Measurements from ENCODE around the gene SUPV3L1.
A peak's percentile ranks its signal among the peaks of the same experiment; 100 is the strongest.

SUPV3L1 gene

DNA sequence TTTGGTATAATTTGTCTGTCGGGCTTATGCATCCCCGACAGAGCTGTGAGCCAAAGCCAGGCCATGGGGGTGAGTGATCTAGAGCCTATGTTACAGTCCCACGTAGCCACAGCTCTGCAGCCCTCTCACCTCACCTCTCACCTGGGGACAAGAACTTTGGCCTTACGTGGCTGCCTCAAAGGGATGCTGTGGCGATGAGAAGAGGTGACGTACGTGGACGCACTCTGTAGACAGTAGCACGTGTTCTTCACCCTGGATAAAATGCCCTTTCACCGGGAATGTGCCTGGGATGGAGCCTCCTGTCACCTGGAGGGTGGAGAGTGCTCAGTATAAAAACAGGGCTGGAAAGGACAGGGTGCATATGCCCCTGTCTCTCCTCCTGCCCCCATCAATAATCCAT lies 45.6 kb downstream of the SUPV3L1 start:
- DNase-seq (ENCODE audit: low spot score): no peak
- in situ Hi-C loops (cut with MboI; ENCODE audit: low sequenced_read_pairs, unreplicated experiment): loop anchor here (10.0 kb wide), 1 partner anchor 231 kb away; no protein-coding TSS in a partner anchor
- no peak for TF ChIP-seq CTCF (IDR thresholded peaks at IDR 0.05; ENCODE audit: borderline replicate concordance, control extremely low read depth, extremely low read depth, insufficient read depth, missing control alignments)

DNA sequence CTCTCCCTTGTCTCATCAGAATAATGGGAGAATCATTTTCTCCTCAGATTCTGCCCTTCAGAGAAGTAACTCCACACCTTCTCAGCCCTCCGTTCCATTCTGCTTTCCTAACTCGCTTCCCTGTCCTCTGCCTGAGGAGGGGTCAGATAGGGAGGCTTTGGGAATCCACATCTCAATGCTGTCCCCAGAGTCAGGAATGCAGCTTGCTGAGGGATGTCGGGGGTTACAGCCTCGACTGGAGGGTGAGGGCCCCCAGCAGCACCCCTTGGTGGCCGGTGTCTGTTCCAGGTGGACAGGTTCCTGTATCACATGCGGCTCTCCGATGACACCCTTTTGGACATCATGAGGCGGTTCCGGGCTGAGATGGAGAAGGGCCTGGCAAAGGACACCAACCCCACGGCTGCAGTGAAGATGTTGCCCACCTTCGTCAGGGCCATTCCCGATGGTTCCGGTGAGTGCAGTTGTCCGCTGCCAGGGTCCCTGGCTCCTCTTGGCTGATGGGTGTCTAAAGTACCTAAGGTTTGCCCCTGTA lies 47.0 kb downstream of the SUPV3L1 start:
- no peak for TF ChIP-seq CTCF (IDR thresholded peaks at IDR 0.05; ENCODE audit: borderline replicate concordance, control extremely low read depth, extremely low read depth, insufficient read depth, missing control alignments)
- DNase-seq (ENCODE audit: low spot score): no peak
- in situ Hi-C loops (cut with MboI; ENCODE audit: low sequenced_read_pairs, unreplicated experiment): loop anchor here (10.0 kb wide), 1 partner anchor 232 kb away; no protein-coding TSS in a partner anchor

DNA sequence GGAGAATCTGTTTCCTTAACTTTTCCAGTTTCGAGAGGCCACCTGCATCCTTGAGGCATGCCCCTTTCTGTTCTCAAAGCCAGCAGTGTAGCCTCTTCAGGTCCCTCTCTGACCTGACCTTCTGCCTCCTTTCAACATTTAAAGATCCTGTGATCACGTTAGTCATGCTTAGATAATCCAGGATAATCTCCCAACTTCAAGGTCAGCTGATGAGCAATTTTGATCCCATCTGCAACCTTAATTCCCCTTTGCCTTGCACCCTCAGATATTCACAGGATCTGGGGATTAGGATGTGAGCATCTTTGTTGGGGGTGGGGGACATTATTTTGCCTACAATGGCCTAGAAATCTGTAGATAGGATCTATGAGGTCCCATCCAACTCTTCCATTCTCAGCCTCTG lies 48.1 kb downstream of the SUPV3L1 start:
- no peak for DNase-seq (ENCODE audit: low spot score)
- TF ChIP-seq CTCF (IDR thresholded peaks at IDR 0.05; ENCODE audit: borderline replicate concordance, control extremely low read depth, extremely low read depth, insufficient read depth, missing control alignments): no peak
- in situ Hi-C loops (cut with MboI; ENCODE audit: low sequenced_read_pairs, unreplicated experiment): loop anchor here (10.0 kb wide), 1 partner anchor 233 kb away; no protein-coding TSS in a partner anchor

DNA sequence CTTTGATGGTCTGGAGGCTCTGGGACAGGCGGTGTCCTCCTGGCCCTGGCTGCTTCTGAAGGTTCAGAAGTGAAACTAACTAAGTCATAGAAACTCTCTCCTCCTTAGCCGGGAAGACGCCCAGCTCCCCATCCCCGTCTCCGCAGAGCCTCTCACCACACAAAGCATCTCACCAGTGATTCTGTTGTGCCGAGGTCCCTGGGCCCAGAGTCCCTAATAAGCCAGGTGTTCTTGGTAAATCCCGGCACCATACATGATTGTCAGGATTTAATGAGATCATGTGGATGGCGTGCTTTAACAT lies 49.5 kb downstream of the SUPV3L1 start:
- DNase-seq (ENCODE audit: low spot score): no peak
- in situ Hi-C loops (cut with MboI; ENCODE audit: low sequenced_read_pairs, unreplicated experiment): loop anchor here (10.0 kb wide), 1 partner anchor 235 kb away; no protein-coding TSS in a partner anchor
- TF ChIP-seq CTCF (IDR thresholded peaks at IDR 0.05; ENCODE audit: borderline replicate concordance, control extremely low read depth, extremely low read depth, insufficient read depth, missing control alignments): no peak

- TF ChIP-seq CTCF (IDR thresholded peaks at IDR 0.05; ENCODE audit: borderline replicate concordance, control extremely low read depth, extremely low read depth, insufficient read depth, missing control alignments): no peak
- in situ Hi-C loops (cut with MboI; ENCODE audit: low sequenced_read_pairs, unreplicated experiment): no loop called here
- peak; percentile 12 for DNase-seq (ENCODE audit: low spot score)
Observed at GRCh38 chr10:69230128-69230527, 50.1 kb downstream of the SUPV3L1 start.

- in situ Hi-C loops (cut with MboI; ENCODE audit: low sequenced_read_pairs, unreplicated experiment): no loop called here
- DNase-seq (ENCODE audit: low spot score): no peak
- TF ChIP-seq CTCF (IDR thresholded peaks at IDR 0.05; ENCODE audit: borderline replicate concordance, control extremely low read depth, extremely low read depth, insufficient read depth, missing control alignments): no peak
Observed at GRCh38 chr10:69232252-69232651, 52.2 kb downstream of the SUPV3L1 start.

Data from GM13976 (cell line).